Activated T-cell treated with anti-CD3 and anti-CD28 coated beads for 24 hours (primary cell): Measurements from ENCODE around the gene ABLIM2.

ENCODE experiments used
- DNase-seq: peaks from one replicate; pipeline ENCODE4 v3.0.0-alpha.2; 2020; ENCODE audit warnings: low read depth

ABLIM2 gene

DNA sequence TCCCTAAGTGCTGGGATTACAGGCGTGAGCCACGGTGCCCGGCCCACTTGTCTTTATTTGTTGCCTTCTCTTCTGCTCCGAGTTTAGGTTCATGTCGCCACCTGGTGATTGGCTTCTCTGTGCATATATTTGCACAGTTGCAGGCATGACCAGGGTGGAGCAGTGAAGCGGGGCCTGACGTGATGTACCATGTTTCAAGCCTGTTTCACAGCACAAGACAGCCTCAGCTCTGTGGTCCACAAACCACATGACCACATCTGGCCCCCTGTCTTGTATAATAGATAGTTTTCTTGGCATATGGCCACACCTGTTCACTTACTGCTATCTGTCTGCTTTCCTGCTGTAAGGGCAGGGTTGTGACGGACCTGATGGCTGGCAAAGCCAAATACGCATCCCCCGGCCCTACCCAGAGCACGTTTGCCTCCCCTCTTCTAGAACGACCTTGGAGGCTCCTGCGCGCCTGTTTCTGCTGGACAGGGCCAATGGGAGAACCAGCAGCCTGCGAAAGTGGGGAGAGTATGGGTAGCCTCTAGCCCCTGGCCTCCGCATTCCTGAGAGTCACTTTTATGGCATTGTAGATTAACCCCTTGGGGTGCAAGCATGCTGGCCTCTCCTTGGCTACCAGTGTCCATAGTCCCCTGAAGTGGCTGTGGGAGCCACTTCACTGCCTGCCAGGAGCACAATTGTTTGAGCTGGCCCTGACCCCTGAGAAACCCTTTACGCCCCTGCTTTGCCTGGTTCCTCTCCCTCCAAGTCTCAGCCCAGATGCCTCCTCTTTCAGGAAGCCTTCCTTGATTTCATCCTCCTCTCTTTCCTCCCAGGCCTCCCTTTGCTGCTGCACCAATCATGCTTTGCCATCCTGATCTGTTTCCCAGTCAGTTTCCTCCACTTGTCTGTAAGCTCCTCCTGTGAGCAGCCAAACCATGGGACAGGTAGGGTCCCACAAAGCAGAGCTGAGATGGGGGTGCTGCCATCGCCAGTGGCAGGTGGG is 34.4 kb upstream of the ABLIM2 start:
- DNase-seq: no peak

DNA sequence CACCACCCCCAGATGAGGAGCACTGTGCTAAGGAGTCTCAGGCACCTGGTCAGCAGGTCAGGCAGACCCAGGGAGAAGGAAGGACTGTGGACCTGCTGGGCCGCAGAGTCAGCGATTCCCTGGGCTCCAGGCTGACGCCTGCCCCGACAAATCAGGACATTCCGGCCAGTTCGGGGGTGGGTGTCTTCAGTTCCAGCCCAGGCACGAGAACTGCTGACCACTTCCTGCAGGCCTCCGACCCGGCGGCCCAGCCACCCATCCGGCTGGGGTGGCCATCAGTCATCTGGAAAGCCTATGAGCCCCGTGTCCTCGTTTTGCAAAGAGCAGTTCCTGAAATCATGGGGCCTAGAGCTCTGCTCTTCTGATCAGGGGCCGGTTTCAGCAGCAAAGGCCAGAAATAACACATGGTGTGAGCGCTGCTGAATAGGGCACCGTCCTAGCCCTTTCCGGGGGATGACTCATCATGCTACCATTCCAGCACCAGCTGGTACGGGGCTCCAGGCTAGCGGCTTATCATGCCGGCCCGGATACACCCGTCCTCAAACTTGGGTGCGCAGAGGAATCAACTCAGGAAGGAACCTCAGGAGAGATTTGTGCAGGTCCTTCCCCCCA is 32.6 kb upstream of the ABLIM2 start:
- DNase-seq: no peak

DNA sequence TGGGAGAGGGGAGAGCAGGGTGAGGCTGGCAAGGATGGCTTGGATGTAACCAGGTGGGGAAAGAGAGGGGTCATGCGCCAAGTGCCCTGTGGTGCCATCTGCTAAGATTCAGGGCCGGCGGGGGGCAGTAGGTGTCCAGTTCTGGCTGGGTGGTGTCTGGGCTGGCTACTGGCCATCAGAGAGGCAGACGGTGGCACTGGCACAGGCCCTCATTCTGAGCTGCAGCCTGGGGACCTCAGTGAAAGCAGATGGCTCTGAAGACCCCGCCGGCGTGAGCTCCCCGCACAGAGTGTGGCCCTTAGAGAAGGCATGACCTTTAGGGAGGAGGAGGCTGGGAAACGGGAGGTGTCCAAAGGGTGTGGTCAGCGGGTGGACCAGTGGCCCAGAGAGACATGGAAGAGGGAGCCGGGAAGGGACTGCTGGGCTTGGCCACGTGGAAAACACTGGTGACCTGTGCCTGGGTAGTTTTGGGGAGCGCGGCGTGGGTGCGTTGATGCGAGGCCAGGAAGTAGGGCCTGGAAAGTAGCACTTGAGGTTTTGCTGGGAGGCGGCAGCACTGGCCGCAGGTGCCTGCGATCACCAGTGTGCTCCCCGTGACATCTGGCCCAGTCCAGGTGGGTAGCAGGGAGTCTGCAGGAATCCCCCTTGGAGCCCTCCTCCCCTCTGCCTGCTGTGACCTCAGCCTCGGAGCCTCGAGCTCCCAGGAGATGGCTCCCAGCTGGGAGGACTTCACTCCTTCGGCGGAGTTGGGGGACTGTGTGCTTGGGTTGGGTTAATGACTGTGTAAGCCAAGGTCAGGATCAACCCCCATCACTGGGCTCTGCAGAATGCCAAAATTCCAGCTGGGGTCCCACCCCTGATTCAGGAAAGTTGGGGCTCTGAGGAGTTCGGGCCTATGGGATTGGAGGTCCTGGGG is 31.2 kb upstream of the ABLIM2 start:
- DNase-seq: no peak

- no peak for DNase-seq
These were observed 30.3 kb upstream of the ABLIM2 start for GRCh38 chr4:8188743-8189550.

GRCh38 chr4:8188085-8188484 is 29.5 kb upstream of the ABLIM2 start:
- no peak for DNase-seq

DNA sequence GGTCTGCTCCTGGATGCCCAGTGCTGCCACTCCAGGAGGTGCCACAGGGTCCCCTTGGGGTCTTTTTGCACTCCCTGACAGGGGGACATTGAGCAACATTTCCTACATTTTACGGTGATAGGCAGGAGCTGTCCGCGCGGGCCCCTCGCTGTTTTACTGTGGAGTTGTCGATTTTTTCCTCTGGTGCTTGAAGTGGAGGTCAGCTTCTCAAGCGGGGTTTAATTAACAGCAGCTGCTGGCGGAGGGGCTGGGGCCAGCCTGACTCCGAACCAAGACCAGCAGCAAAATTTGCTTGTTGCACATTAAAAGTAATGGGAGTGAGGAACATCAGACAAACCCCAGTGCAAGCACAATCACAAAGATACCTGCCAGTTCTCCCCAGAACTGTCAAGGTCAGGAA is 27.3 kb upstream of the ABLIM2 start:
- DNase-seq: no peak

DNA sequence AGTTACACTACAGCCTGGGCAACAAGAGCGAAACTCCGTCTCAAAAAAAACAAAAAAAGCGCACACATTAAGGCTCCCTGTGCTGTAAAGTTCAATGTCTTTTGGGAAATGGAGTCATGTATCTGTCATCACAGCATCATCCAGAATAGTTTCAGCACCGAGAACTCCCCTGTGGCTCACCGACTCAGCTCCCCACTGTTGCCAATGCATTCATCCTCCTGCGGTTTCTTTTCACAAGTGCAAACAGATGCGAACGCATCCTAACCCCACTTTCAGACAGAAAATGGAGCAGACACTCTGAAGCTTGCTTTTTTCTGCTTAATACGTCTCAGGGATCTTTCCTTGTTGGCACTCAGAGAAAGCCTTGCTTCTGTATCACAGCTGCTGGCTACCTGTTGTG is 26.7 kb upstream of the ABLIM2 start:
- DNase-seq: no peak

DNA sequence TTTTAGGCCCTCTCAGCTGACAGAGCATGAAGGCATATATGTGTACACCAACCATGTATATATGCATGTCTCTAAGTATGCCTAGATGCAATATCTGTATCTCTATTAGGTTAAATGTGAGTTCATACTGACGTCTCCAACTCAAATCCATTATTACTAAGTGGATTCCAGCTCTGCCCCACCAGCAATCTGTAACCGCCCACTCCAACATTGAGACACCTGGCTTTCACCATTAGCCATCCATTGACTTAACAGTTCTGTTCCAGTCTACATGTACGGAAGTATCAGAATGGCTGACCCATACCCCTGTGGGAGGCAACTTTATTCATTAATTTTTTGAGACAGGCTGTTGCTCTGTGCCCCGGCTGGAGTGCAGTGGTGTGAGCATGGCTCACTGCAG is 25.4 kb upstream of the ABLIM2 start:
- no peak for DNase-seq

GRCh38 chr4:8182858-8183725 is 24.5 kb upstream of the ABLIM2 start:
- DNase-seq: no peak

DNA sequence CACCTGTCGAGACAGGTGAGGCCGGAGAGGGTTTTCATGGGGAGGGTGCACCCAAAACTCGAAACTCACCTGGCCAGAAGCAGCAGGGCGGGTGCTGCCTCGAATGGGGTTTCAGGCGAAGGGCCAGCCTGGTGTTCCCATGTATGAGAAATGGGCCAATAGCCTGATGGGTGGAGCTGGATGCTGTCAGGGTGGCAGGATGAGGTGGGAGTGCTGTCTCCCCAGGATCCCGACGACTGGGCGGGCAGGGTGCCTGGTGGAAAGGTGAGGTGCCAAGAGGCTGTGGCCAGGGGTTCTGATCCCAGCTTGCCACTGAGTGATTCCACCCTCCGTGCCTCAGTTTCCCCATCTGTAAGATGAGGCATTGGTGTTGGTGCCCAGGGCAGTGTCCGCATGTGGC is 23.7 kb upstream of the ABLIM2 start:
- DNase-seq: no peak

DNA sequence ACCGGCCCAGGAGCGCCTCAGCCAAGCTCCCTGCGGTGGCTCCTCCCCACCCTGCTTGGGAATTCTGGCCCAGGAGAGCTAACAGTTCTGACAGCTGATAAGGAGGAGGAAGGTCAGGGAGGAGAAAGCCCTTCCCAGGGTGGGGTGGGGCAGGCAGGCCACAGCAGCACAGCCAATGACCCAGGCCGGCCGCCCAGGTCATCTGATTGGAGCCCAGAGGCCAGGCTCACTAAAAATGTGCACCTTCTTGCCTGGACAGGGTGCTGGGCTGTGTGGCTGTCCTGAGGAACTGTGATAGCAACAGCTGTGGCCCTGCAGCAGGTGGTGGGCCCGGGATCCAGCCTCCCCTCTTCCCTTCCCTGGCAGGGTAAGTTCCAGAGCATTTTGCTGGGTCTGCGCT is 23.2 kb upstream of the ABLIM2 start:
- no peak for DNase-seq

- no peak for DNase-seq
These were observed 22.5 kb upstream of the ABLIM2 start for GRCh38 chr4:8181119-8181518.

GRCh38 chr4:8180310-8181093 is 21.9 kb upstream of the ABLIM2 start:
- DNase-seq: no peak

DNA sequence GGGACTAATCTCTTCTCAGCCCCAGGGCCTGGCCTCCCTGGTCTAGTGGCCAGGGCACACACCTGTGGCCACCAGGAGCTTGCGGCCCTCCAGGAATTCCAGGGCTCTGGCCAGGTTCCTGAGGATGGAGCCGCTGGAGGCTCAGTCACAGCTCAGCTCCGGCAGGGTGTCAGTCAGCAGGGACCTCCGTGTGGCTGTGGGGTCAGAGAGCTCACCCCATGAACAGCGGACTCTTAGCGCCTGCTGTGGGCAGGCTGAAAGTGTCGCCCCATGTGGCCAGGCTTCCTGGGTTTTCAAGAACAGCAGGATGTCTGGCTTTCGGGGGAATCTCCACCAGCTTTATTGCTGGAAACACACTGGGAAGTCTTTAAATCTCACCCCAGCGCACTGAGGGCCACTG is 21.2 kb upstream of the ABLIM2 start:
- DNase-seq: no peak

DNA sequence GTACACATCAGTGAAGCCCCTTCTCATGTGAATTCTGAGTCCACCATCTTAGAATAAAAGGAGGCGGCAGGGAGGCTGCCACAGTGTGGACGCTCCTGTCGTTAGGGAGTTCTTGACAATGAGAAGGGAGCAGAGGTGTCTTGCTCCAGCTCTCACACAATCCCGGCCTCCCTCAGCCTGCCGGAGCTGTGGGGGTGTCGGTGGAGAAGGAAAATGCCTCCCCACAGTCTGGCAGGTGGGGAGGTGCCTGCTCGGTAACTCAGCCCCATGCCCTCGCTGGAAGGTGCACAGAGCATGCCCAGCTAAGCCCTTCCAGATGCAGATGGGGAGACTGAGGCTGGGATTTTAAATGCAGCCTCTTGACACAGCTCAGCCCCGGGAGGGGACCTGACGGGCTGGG is 20.5 kb upstream of the ABLIM2 start:
- DNase-seq: no peak

GRCh38 chr4:8177956-8178355 is 19.3 kb upstream of the ABLIM2 start:
- no peak for DNase-seq

GRCh38 chr4:8177552-8177951 is 18.9 kb upstream of the ABLIM2 start:
- no peak for DNase-seq

DNA sequence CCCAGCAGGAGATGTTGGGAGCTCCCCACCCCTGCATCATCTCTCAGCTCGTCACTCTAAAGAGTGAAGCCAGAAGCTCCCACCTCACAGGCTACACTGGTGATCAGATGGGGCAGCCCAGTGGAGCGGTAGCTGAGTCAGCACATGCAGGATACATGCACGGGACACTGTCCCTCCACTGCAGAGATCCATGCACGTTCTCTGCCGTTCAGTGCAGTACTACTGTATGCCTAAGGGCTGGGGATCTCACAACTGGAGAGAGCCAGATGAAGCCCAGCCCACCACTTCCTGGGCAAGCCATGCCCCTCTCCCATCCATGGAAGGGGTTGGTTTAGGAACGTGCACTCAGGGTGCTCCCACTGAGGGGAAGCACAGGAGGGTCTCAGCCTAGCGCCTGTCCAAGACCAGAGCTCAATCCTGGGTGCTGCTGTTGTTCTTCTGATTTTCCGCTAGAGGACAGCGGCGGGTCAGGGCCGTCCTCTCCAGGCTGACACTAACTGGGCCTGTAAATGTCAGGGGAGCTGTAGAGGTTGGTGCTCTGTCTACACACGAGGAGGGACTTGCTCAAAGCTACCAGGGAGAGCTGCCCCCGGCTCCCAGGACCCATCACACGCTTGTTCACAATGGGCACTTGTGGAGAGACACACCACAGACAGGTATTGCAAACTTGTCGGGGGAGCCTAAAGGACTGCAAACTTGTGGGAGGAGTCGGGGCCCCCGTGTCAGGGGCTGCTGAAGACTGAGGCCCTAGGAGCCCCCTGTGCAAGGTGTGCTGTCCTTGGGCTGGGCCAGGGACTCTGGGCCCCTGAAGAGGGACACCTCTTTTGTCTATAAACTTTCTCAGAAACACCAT is 18.2 kb upstream of the ABLIM2 start:
- DNase-seq: no peak

DNA sequence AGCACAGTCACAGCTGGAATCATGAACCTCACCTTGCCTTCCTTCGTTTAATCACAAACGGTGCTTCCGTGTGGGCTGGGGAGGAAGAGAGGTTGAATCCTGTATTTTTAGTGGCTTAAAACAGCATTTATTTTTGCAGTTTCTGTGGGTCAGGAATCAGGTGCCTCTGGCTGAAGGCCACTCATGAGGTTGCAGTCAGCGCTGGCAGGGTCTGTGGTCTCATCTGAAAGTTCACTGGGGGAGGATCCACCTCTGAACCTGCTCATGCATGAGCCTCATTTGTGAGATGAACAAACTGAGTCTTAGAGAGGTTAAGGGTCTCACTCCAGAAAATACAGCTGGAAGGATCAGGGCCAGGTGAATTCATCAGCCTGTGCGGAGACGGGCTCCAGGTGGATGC is 17.1 kb upstream of the ABLIM2 start:
- DNase-seq: no peak
